SU-DHL-6 (cell line): ENCODE results near the gene MCU.

Source experiments
- H2AFZ ChIP-seq: fragments of 200-600 bp; sonication (generic); 2 replicates; pipeline ENCODE4 v1.6.1; 2014; ENCODE audit warnings: low read depth, mild to moderate bottlenecking, moderate library complexity, mixed read lengths, antibody characterized with exemption, low read length; ENCODE audit not compliant: severe bottlenecking
- H3F3A ChIP-seq: fragments of 200-600 bp; shearing (Covaris generic); 2 replicates; pipeline ENCODE4 v1.6.0; 2016; ENCODE audit warnings: antibody characterized with exemption, mild to moderate bottlenecking; ENCODE audit not compliant: insufficient read depth
- H3K27ac ChIP-seq: fragments of 200-600 bp; sonication (generic); 2 replicates; pipeline ENCODE4 v1.5.1; 2016; ENCODE audit warnings: low read depth, mild to moderate bottlenecking, low read length, moderate library complexity, mixed read lengths
- H3K27me3 ChIP-seq: fragments of 200-600 bp; sonication (generic), shearing (Covaris generic); 2 replicates; pipeline ENCODE4 v1.6.0; 2014; ENCODE audit warnings: mild to moderate bottlenecking, low read length
- H3K36me3 ChIP-seq: fragments of 200-600 bp; sonication (generic); 2 replicates; pipeline ENCODE4 v1.6.1; 2014; ENCODE audit warnings: mild to moderate bottlenecking, low read length, mixed read lengths
- H3K4me2 ChIP-seq: fragments of 300-600, 200-600 bp; shearing (Covaris generic), sonication (generic); 2 replicates; pipeline ENCODE4 v1.6.0; 2014; ENCODE audit warnings: low read length, low read depth, mild to moderate bottlenecking; ENCODE audit not compliant: poor library complexity, severe bottlenecking
- H3K4me3 ChIP-seq: fragments of 200-600 bp; sonication (generic); 2 replicates; pipeline ENCODE4 v1.5.1; 2014; ENCODE audit warnings: antibody characterized with exemption, low read length, mild to moderate bottlenecking, mixed read lengths; ENCODE audit not compliant: insufficient read depth, poor library complexity, severe bottlenecking
- H3K79me2 ChIP-seq: fragments of 200-600 bp; sonication (generic); 2 replicates; pipeline ENCODE4 v1.6.1; 2014; ENCODE audit warnings: mild to moderate bottlenecking, low read length, moderate library complexity; ENCODE audit not compliant: insufficient read depth
- H3K9ac ChIP-seq: fragments of 200-600 bp; sonication (generic); 2 replicates; pipeline ENCODE4 v1.7.0; 2014; ENCODE audit warnings: mild to moderate bottlenecking, low read length
- H3K9me2 ChIP-seq: fragments of 200-600 bp; sonication (generic); replicated peaks from 2 replicates; pipeline ENCODE4 v1.6.1; 2014; ENCODE audit warnings: low read length; ENCODE audit not compliant: insufficient read depth
- H3K9me3 ChIP-seq: fragments of 200-600 bp; sonication (generic); 2 replicates; pipeline ENCODE4 v1.6.1; 2014; ENCODE audit warnings: low read length, mixed read lengths; ENCODE audit not compliant: insufficient read depth
- H4K20me1 ChIP-seq: fragments of 200-600 bp; sonication (generic); 2 replicates; pipeline ENCODE4 v1.6.1; 2014; ENCODE audit warnings: low read depth, mild to moderate bottlenecking, antibody characterized with exemption, low read length, moderate library complexity, mixed read lengths
- EZH2phosphoT487 ChIP-seq: fragments of 200-600 bp; sonication (generic), shearing (Covaris generic); conservative IDR thresholded peaks from 2 replicates; pipeline ENCODE4 v1.6.1; 2018; ENCODE audit warnings: mild to moderate bottlenecking, antibody characterized with exemption, low read length, moderate library complexity, mixed read lengths
- TF ChIP-seq, protein P1 (sequence below): fragments of 200-600 bp; sonication (generic); IDR thresholded peaks from one replicate; pipeline ENCODE4 v1.5.1; 2017; ENCODE audit warnings: antibody characterized with exemption, mild to moderate bottlenecking, low read length, moderate library complexity; ENCODE audit not compliant: insufficient read depth, poor library complexity, severe bottlenecking

MCU gene

GRCh38 chr10:72794260-72794659 is 102.3 kb downstream of the MCU start:
- Histone ChIP-seq H3K27me3 (no peaks in the 10 kb centered on the region), H3K9ac (no peak overlapping the region), H3K4me3 (no peak overlapping the region), H2AFZ (no peak overlapping the region), H3K4me2 (no peak overlapping the region), H3K36me3 (no peaks in the 10 kb centered on the region), H3K9me3 (no peaks in the 10 kb centered on the region), H3K27ac (no peak overlapping the region), H4K20me1 (no peaks in the 10 kb centered on the region; the same call in 1 of the 2 replicates), H3F3A (no peaks in the 10 kb centered on the region), H3K79me2 (no peaks in the 10 kb centered on the region), H3K9me2 (no peaks in the 10 kb centered on the region)
- TF ChIP-seq, protein P1, sequence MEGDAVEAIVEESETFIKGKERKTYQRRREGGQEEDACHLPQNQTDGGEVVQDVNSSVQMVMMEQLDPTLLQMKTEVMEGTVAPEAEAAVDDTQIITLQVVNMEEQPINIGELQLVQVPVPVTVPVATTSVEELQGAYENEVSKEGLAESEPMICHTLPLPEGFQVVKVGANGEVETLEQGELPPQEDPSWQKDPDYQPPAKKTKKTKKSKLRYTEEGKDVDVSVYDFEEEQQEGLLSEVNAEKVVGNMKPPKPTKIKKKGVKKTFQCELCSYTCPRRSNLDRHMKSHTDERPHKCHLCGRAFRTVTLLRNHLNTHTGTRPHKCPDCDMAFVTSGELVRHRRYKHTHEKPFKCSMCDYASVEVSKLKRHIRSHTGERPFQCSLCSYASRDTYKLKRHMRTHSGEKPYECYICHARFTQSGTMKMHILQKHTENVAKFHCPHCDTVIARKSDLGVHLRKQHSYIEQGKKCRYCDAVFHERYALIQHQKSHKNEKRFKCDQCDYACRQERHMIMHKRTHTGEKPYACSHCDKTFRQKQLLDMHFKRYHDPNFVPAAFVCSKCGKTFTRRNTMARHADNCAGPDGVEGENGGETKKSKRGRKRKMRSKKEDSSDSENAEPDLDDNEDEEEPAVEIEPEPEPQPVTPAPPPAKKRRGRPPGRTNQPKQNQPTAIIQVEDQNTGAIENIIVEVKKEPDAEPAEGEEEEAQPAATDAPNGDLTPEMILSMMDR = no peak
- TF ChIP-seq EZH2phosphoT487 = no peak

DNA sequence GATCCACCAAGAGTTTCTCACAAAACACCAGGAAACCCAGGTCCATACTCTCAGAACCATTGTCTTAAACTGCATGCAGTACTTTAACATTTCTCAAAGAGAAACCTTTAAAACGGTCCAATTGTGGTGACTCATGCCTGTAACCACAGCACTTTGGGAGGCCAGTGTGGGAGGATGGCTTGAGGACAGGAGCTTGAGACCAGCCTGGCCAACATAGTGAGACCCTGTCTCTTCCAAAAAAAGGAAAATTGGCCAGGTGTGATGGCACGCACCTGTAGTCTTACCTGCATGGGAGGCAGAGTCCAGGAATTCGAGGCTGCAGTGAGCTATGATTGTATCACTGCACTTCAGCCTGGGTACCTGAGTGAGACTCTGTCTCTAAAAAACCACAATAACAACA is 104.1 kb downstream of the MCU start:
- Histone ChIP-seq H3F3A (no peaks in the 10 kb centered on the region), H3K36me3 (no peaks in the 10 kb centered on the region), H4K20me1 (no peaks in the 10 kb centered on the region; the same call in 1 of the 2 replicates), H2AFZ (no peak overlapping the region), H3K27me3 (no peaks in the 10 kb centered on the region), H3K9me3 (no peaks in the 10 kb centered on the region), H3K27ac (no peak overlapping the region), H3K79me2 (no peaks in the 10 kb centered on the region), H3K4me2 (no peak overlapping the region), H3K4me3 (no peak overlapping the region), H3K9me2 (no peaks in the 10 kb centered on the region), H3K9ac (no peak overlapping the region)
- TF ChIP-seq, protein P1 = no peak
- no peak for TF ChIP-seq EZH2phosphoT487

DNA sequence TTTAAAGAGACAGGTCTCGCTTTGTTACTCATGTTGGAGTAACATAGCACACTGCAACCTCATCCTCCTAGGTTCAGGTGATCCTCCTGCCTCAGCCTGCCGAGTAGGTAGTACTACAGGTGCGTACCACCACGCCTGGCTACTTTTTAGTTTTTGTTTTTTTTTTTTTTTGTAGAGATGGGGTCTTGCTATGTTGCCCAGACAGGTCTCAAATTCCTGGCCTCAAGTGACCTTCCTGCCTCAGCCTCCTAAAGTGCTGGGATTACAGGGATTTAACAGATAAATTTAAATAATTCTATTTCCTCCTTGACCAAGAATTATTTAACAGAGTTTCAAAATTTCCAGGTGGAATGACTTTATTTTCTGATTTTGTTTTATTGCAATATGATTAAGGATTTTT is 104.6 kb downstream of the MCU start:
- H2AFZ ChIP-seq = no peak overlapping the region
- no peak overlapping the region for H3K9ac ChIP-seq
- no peak overlapping the region for H3K27ac ChIP-seq
- no peaks in the 10 kb centered on the region for H3K79me2 ChIP-seq
- no peaks in the 10 kb centered on the region for H3K9me3 ChIP-seq
- no peaks in the 10 kb centered on the region for H3K27me3 ChIP-seq
- H3F3A ChIP-seq = no peaks in the 10 kb centered on the region
- no peaks in the 10 kb centered on the region for H3K36me3 ChIP-seq
- no peak overlapping the region for H3K4me2 ChIP-seq
- no peak for TF ChIP-seq EZH2phosphoT487
- TF ChIP-seq, protein P1 = no peak
- H4K20me1 ChIP-seq = no peaks in the 10 kb centered on the region; the same call in 1 of the 2 replicates
- H3K9me2 ChIP-seq = no peaks in the 10 kb centered on the region
- no peak overlapping the region for H3K4me3 ChIP-seq
